HK-2 (cell line): ENCODE results near the gene SPPL2B.

ENCODE experiments used
- DNase-seq: peaks from one replicate; pipeline ENCODE4 v3.0.0-alpha.2; 2018; ENCODE audit not compliant: unreplicated experiment

The SPPL2B gene

DNA sequence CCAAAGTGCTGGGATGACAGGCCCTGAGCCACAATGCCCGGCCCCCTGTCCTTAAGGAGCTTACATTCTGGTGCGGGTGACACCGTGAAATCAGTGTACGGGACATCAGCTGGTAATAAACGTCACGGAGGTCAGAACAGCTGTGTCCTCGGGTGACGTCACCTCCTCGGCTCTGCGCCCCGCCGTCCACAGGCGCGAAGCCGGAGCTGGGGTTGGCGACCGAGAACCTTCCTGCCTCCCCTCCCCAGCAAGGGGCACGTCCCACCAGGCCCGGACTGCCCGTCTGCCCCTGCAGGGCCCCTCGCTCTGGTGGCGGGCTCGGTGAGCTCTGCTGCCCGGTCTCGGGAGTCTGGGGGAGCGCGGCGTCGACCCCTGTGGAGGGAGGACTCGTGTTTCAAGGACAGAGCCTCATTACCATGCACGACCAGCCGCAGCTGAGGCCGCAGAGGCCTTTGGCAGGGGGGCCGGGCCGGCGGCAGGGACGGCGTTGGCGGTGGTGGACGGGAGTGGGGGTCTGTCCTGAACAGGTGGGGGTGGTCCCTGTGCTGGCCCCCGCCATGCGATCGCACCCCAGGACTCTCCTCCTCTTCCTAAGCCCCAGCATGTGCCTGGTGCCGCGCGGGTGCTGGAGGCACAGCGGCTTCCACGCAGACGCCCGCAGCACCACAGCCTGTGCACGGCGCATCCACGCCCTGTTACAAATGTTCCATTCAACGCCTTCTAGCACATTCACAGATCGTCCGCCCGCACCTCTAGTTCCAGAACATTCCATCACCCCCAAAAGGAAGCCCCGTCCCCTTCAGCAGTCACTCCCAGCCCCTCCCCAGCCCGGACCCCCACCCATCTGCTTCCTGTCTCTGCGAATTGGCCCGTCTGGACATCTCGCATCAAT lies 25.9 kb upstream of the SPPL2B start:
- DNase-seq, result no peak

DNA sequence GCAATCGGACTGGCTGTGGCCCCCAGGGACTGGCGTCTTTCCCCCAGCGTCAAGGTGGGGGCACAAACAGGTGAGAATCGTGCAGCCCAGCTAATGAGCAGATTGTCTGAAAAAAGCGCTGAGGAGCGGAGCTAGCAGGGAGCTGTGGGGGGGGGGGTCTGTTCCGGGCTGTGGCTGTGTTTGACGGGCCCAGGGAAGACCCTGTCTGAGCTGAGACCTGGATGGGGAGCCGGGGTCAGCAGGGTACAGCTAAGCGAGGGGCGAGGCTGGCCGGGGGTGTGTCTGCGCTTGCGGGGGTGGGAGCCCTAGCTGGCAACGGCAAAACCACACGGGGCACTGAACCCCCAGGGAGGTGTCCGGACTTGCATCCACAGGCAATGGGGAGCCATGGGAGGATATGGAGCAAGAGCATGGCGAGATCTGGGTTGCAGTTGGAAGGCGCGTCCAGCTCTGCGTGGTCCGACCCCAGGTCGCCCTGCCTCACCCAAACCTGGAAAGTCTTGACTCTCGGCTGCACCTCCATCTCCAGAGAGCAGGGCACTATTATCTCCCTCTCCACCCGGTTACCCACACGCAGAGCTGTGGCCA lies 25.2 kb upstream of the SPPL2B start:
- no peak for DNase-seq

DNA sequence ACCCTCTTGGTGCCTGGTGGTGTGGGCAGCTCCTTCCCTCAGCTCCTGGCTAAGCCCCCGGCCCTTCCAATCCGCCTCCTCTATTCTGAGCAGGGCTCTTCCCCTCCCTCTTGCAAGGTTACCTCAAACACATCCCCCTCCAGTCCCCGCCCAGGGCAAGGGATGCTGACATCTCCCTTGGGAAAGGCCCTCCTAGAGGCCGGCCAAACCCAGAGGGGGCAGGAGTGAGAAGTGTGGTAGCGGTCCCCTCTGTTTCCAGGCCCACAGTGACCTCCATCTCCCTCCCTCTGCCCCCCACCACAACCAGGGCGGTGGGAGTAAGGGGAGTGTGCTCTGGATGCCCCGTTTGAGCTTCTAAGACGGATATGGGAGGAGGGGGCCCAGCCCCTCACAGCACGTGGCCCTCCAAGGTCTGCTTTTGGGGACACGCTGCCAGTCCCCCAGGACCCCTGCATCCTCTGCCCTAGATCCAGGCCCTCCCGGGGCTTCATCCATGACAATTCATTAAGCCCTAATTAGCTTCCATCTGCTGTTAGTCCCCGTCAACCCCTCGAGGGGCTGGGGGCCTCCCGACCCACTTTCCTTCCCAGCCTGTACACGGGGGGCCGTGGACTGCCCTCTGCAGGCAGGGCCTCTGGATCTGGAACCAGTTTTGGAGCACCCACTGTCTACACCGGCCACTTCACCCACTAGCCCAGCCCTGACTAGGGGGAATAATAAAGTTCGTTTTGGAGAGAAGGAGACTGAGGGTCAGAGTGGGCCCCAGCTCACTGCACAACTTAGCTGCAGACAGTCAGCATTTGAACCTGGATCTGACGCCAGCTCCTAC lies 22.8 kb upstream of the SPPL2B start:
- no peak for DNase-seq

DNA sequence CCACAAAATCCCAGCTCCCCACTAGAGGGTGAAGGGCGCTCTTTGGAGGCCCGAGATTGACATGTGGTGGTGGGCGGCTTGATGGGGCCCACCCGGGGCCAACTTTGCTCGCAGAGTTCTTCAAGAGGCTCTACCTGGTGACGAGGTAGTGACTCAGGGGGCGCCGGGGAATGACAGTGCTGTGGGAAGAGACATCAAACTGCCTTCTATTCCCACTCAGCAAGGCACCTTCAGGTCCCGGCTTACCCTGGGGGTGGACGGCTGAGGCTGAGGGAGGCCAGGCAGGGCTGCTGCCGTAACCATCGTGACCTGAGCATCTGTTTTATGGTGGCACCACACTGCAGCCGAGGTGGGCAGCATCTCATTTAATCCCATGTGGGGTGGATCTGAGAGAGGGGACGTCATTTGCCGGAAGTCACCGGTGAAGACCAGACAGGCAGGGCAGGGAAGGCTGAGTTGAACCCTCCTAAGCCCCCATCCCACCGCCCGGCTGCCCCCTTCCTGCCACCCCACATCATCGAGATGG lies 22.1 kb upstream of the SPPL2B start:
- no peak for DNase-seq

DNA sequence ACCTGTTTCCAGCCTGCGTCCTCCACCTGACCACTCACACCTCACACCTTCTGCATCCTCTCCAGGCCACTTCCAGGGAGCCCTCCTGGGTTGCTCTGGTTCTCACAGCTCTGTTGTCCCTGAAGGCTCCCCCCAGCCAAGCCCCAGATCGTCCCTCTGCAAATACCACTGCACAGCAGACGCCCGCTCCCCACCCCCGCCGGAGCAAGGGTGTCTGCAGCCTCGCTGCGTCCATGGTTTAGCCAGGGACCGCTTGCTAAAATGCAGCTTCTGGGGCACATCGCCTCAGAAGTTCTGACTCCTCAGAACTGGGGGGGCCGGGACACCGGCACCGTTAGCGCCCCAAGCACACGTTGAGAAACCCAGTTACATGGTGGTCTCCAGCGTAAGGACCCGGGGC lies 21.5 kb upstream of the SPPL2B start:
- no peak for DNase-seq

DNA sequence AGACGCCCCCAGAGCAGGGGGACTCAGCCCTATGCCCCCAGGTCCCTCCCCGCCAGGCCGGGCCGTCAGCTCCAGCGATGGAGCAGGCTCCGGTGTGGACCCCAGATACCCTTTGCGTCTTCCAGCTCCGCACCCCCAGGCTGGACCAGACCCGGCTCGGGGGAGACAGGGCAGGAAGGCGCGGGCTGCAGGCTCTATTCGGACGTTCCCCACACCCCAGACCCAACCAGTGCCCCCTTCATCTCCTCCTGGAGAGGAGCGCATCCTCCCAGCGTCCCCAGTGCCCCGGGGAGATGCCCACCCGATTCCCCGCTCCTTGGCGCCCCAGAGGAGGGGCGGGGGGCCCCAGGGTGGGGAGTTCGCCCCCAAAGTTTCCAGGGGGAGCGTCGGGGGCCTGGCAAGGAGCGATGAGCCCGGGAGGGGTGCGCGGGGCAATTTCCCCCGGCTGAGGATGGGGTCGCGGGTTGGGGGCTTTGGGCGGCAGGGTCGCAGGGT lies 20.9 kb upstream of the SPPL2B start:
- no peak for DNase-seq

DNA sequence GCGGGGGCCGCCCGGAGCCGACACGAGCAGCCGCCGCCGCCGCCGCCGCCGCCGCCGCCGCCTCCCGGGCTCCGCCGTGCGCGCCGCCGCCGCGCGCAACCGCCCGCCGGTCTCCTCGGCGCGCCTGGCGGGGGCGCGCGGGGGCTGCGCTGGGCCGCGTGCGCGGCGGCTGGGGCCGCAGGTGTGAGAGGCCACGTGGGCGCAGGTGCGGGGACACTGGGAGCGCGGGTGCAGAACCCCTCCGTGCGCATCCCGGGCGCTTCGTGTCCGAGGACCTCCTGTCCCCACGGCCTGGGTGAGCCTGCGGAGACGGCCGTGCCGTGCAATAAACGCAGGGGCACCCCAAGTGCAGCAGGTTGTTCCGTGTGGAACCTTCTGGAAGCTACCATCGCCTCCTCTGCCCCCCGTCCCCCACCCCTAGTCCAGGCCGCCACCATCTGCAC lies 20.3 kb upstream of the SPPL2B start, which contains the start of gene LINGO3:
TSS of gene LINGO3 (minus strand) at position 41 of the 443 bp plus-strand sequence. CDS start 16,378 bp downstream, outside the sequence.
- no peak for DNase-seq

DNA sequence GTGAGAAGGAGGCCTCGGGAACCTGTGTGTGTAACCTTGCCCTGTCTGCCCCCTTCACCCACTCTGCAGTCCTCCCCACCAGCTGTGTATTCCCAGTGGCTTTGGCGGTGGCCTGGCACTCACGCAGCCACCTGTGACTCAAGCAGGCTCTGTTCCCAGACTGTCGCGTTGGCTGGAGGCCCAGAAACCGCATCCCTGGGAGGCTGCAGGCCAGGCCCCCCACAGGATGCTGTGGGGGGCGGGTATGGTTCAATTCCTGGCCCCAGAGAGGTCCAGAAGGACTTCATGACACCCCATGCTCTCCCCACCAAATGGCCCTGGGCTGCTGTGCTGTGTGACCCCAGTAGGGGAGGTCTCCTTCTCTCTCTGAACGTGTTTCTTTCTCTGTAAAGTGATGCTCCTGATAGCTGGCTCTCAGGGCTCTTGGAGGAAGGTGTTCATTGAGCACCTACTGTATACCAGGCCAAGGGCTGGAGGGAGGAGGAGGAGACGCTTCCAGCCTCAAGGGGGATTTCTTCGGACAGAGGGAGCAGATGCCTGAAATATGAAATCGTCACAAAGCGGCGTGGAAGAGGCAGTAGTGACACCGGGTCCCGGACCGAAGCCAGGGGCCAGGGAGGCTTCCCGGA lies 18.6 kb upstream of the SPPL2B start:
- peak; percentile 65 for DNase-seq

DNA sequence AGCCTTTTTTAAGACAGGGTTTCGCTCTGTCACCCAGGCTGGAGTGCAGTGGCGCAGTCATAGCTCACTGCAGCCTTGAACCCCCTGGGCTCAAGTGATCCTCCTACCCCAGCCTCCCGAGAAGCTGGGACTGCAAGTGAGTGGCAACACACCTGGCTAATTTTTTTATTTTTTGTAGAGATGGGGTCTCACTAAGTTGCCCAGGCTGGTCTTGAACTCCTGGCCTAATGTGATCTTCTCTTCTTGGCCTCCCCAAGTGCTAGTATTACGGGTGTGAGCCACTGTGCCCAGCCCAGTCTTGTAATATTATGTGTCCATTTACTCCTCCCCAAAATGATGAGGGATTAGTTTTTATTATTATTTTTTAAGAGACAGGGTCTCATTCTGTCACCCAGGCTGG lies 17.4 kb upstream of the SPPL2B start:
- DNase-seq, result no peak

DNA sequence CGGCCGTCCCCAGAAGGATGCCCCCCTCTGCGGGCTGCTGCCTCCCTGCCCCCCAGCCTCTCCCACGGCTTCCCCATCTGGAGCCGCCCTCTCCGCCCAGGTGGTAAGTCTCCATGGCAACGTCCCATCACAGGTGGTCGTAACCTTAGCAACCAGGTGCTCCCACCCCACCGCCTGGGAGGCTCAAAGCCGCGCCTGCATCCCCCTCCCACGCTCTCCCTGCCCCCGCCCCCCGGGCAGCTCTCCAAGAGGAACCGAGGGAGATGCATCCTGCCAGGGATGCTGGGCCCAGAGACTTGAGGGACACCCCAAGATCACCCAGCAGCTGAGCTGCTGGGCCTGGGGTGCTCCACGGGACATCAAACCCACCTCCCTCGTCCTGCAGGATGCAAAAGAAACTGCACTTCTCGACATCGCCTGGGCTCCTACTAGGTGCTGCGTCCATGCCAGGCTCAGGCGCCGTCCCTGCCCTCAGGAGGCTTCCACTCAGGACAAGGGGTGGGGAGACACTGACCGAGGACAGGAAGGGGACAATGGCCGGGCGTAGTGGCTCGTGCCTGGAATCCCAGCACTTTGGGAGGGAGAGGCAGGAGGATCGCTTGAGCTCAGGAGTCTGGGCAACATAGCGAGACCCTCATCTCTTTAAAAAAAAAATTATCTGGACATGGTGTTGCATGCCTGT lies 15.5 kb upstream of the SPPL2B start:
- no peak for DNase-seq

DNA sequence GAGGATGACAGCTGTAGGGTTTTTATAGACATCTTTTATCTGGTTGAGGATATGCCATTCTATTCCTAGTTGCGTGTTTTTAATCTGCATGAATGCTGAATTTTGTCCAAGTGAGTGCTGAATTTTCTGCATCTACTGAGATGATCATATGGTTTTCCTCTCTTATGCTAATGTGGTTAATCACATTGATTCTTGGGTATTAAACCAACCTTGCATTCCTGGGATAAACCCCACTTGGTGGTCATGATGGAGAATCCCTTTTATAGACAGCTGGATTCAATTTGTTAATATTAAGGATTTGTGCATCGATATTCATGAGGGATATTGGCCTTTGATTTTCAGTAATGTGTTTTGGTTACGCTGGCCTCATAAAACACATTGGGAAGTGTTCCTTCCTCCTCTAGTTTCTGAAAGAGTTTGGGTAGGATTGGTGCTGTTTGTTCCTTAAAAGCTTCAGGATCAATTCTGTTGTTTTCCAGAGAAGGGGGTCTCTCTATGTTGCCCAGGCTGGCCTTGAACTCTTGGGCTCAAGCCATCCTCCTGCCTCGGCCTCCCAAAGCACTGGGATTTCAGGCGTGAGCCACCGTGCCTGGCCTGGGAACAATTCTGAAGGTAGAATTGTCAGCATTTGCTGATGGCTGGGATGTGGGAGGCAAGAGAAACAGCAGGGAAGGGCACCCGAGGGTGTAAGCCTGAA lies 13.2 kb upstream of the SPPL2B start:
- DNase-seq, result no peak

DNA sequence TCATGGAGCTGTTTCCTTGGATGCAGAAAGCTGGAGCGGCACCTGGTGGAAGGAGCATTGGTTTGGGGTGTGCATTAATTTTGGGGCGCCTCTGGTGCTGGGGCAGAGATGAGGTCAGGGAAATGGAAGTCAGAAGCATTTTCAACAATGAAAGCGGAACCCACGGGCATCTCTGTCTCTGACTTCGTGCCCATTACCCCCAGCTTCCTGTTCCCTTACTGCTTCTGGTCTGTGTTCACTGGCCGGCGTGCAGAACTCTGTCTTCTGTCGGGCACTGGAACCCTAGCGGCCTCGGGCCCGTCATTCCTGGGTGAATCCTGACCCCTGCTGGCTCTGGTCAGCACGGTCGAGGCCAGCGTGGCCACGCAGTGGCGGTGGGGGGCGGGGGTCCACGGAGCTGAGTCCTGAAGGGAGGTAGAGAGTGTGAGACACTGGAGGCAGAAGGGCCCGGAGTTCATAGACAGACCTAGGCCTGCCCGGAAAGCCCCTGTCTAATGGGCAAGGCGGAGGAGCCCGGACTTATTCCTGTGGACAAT lies 12.6 kb upstream of the SPPL2B start:
- DNase-seq, result peak; percentile 66

DNA sequence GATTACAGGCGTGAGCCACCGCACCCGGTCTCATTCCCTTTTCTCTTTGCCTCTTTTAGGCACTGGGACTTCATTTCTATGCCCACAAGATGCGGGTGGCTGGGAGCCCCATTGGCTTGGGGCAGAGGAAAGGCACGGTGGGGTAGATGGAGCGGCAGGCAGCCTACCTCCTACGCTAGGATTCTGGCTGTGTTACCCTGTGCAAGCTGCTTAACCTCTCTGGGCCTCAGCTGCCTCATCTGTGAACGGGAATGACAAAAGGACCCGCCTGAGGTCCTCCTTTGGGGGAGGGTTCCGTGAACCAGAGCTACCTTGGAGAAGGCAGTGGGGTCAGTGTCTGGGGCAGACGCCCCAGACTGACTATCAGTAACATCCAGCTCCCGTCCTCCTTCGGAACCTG lies 11.2 kb upstream of the SPPL2B start:
- no peak for DNase-seq

DNA sequence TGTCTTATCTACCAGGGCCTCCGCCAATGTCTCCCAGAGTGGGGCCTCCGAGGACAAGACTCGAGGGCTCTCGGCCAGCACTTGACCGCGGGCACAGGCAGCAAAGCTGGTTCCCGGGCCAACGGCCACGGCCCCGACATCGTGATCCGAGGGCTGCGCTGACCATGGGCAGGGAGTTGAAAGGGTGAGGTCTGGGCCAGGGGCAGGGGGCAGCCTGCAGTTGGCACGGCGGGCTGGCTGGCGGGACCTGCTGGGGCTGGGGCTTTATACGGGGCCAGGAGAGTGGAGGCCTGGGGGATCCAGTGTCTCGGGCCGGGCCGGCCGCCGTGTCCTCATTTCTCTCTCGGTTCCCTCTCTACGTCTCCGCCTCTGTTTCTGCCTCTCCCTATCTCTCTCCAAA lies 10.7 kb upstream of the SPPL2B start:
- no peak for DNase-seq

DNA sequence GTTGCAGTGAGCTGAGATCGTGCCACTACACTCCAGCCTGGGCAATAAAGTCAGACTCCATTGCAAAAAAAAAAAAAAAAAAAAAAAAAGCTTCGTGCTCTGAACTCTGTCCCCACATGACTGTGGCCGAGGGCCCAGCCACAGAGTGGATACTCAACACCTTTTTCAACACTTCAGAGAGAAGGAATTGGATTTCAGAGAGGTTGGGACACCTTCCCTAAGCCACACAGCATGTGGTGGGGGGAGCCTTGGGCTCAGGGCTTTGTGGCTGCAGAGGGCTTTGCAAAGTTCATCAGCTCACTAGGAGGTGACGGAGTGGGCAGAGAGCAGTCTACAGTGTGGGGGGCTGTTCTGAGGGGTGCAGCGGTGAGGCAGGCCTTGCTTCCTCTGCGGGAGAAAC lies 9.6 kb upstream of the SPPL2B start:
- DNase-seq, result no peak

DNA sequence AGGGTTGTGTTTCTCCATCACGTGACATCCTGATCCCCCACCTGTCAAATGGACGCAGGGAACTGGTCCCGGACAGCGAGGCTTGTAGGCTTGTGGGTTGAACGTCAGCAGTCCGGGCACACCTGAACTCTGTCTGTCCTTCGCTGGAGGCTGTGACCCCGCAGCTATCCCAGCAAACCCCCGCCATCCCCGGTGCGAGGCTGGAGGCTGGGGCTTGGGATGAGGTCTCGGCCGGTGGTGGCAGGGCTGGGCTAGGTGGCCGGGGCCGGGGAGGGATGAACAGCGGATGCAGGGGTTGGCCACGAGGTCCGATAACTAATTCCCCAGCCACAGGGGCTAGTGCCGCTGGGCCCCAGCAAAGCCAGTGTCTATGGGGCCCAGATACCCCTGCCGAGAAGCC lies 8.9 kb upstream of the SPPL2B start:
- DNase-seq, result no peak

DNA sequence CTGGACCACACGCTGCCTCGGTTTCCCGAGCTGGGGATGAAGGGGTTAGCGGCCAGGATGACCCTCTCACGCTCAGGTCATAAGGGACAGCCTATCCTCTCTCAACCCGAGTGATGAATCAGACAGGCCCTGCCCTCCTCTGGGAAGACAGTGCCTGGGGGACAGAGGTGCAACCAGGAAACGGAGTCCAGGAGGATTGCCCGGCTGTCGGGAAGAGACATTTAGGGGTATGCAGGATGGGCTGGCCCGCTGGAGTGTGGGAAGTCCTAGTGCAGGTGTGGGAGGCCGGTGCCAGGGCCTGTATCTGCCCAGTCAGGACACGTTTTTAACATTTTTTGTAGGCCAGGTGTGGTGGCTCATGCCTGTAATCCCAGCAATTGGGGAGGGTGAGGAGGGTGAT lies 8.4 kb upstream of the SPPL2B start:
- DNase-seq, result no peak

DNA sequence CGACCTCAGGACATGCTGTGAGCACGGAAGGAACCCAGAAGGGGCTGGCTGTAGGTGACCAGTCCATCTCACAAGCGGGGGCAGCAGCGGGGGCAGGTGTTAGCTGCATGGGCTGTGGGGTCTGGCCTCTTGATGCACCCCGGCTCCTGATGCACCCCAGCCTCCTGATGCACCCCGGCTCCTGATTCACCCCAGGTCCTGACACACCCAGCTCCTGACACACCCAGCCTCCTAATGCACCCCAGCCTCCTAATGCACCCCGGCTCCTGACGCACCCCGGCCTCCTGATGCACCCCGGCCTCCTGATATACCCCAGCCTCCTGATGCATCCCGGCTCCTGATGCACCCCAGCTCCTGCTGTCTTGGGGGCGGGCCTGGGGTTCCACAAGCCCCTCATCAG lies 7.5 kb upstream of the SPPL2B start:
- no peak for DNase-seq

DNA sequence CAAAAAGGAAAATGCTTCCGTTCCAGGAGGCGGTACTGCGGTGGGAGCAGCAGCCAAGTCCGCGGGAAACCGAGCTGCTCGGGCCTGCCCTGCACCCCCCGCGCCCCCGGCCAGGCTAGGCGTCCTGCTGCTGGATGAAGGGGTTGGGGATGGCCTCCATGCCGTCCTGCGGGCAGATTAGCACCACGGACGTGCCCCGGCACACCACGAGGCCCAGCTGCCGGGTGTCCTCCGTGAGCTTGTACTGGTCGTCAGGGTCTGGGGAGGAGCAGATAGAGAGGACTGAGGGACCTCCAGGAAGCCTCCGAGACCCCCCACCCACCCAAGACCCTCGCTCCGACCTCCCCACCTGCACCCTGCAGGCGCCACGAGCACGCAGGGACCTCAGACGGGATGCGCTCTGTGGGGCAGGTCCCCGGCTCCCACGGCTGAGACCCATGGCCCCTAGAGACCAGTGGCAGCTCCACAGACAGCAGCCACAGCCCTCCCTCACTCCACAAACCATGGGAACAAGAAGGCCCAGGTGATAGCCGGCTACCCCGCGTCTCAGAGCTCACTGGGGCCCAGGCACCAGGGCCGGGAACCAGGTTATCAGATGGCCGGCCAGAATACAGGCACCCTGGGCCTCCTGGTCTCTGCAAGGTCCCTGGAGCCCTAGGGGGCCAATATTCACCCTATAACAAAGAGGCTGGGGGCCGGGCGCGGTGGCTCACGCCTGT lies 6.8 kb upstream of the SPPL2B start:
- DNase-seq, result no peak
